ENCODE data around the gene CACNA1C. TPM values are rescaled to one million over a fixed set of nuclear protein-coding genes. Genes with fewer than 3 reads are reported as not detected.

The CACNA1C gene
- polyA plus RNA-seq, 1 of the 3 experiments (the other 2 are of a cell fraction) = 1.5 TPM

DNA sequence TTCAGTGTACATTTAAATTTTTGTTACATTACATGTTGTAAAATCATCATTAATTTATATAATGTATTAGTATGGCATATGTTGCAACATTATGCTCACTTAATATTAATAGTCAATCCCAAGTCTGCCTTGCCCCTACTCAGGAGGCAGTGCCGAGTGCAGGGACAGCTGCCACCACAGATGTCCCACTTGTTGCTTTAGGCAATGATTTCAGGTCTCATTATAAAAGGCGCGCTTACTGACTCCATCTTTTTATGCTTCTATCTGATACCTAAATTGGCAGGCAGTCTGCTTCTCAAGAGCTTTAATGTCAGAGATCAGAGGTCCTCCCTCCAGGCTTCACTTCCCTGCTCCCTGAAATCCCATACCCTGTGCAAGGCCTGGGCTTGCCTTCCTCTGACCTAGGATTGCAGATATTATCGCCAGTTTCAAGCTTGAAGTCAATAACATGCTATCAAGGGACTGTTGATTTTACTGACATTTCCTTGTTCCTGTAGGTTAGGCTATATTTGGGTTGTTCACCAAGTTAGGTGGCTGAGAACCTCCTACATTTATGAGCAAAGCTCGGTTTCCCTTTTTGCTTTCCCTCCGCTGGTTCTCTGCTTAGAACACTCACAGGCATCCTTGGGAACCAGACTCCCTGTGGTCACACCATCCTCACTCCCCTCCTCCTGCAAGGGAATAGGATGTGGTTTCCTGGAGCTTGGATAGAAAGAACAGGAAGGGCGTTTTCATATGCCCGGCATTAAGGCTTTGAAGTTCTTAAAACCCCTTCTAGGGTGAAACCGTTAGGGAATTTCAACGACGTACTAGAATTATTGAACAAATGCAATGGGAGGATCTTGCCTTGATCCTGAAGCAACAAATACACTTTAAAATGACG, 533.6 kb downstream of the CACNA1C start:
- peak overlapping the region in 1 of 2 experiments; percentile 73; a peak in 2 of 4 replicates for H3K27ac ChIP-seq (ENCODE audit: low read depth in 2 of 2, low read length in 1 of 2)
- POLR2A ChIA-PET = no interaction called here
- no peaks in the 10 kb centered on the region for H3F3A ChIP-seq (replicated peaks; ENCODE audit: insufficient read depth)
- H3K27me3 ChIP-seq (ENCODE audit: insufficient read depth) = no peaks in the 10 kb centered on the region
- H2AFZ ChIP-seq (ENCODE audit: low read depth) = no peak overlapping the region
- no peaks in the 10 kb centered on the region for H3K9me3 ChIP-seq
- TF ChIP-seq RCOR1 (IDR thresholded peaks at IDR 0.05; ENCODE audit: low read length) (no peak; the same call in 1 of the 2 replicates), TEAD4 (IDR thresholded peaks at IDR 0.05; ENCODE audit: borderline replicate concordance, insufficient read depth) (no peak), GATA2 (CRISPR knock-in tag; IDR thresholded peaks at IDR 0.05) (peak; percentile 54), EP300 (IDR thresholded peaks at IDR 0.05; ENCODE audit: borderline replicate concordance in 1 of 2, low read depth in 1 of 2, low read length in 1 of 2) (peak in 1 of 2 experiments; percentile 27; a peak in 1 of 4 replicates), FOXM1 (IDR thresholded peaks at IDR 0.05; ENCODE audit: low read depth) (no peak), ELF1 (IDR thresholded peaks at IDR 0.05) (no peak)
- no peaks in the 10 kb centered on the region for H4K20me1 ChIP-seq (ENCODE audit: insufficient read depth)
- H3K36me3 ChIP-seq (replicated peaks in 1 of 2; ENCODE audit: control insufficient read depth in 1 of 2, insufficient read depth in 2 of 2, low read length in 1 of 2) = no peaks in the 10 kb centered on the region
- H3K4me1 ChIP-seq (ENCODE audit: control insufficient read depth in 1 of 2, insufficient read depth in 2 of 2, low read depth in 1 of 2, low read length in 1 of 2) = peaks cover 0 to 24% of the 10 kb centered on the region in 2 experiments; a peak in 1 of 4 replicates
- no peaks in the 10 kb centered on the region for H3K9me2 ChIP-seq
- DNase-seq = peak; percentile 66
- H3K4me3 ChIP-seq (ENCODE audit: low read depth in 2 of 2, low read length in 1 of 2) = no peak overlapping the region
- H3K9ac ChIP-seq = no peak overlapping the region
- no peaks in the 10 kb centered on the region for H3K79me2 ChIP-seq (ENCODE audit: insufficient read depth)
- H3K4me2 ChIP-seq = no peak overlapping the region
- CTCF ChIA-PET = interaction anchor here (0.8 to 2.0 kb wide), 7 partner anchors 13 to 786 kb away, joined by 3 to 7 read pairs (median 4); no protein-coding TSS in a partner anchor
- WGBS (ENCODE audit: low lambda C conversion rate) = 71% methylated on average over 12 of the region's 12 CpGs

DNA sequence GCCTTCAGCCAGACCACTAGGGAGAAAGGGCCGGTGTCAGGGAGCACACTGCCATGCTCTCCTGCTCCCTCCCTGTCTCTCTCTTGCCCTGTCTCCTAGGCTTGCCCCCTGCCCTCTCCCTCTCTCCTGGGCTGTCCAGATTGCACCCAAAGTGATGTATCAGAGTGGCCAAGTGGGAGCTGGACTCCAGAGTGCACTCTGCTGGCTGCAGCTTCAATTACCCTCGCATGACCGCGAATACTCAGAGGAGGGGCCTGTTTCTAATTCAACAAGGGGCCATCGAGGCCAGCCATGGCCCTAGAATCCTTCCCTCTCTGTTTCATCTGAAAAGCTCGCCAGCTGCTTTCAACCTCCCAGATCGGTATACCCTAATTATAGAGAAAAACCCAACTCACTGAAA, 535.6 kb downstream of the CACNA1C start:
- no peak for TF ChIP-seq SMC3 (IDR thresholded peaks at IDR 0.05; ENCODE audit: low read depth, low read length)
- TF ChIP-seq, protein P1, sequence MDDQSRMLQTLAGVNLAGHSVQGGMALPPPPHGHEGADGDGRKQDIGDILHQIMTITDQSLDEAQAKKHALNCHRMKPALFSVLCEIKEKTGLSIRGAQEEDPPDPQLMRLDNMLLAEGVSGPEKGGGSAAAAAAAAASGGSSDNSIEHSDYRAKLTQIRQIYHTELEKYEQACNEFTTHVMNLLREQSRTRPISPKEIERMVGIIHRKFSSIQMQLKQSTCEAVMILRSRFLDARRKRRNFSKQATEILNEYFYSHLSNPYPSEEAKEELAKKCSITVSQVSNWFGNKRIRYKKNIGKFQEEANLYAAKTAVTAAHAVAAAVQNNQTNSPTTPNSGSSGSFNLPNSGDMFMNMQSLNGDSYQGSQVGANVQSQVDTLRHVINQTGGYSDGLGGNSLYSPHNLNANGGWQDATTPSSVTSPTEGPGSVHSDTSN (IDR thresholded peaks at IDR 0.05) = no peak
- TF ChIP-seq, protein P2, sequence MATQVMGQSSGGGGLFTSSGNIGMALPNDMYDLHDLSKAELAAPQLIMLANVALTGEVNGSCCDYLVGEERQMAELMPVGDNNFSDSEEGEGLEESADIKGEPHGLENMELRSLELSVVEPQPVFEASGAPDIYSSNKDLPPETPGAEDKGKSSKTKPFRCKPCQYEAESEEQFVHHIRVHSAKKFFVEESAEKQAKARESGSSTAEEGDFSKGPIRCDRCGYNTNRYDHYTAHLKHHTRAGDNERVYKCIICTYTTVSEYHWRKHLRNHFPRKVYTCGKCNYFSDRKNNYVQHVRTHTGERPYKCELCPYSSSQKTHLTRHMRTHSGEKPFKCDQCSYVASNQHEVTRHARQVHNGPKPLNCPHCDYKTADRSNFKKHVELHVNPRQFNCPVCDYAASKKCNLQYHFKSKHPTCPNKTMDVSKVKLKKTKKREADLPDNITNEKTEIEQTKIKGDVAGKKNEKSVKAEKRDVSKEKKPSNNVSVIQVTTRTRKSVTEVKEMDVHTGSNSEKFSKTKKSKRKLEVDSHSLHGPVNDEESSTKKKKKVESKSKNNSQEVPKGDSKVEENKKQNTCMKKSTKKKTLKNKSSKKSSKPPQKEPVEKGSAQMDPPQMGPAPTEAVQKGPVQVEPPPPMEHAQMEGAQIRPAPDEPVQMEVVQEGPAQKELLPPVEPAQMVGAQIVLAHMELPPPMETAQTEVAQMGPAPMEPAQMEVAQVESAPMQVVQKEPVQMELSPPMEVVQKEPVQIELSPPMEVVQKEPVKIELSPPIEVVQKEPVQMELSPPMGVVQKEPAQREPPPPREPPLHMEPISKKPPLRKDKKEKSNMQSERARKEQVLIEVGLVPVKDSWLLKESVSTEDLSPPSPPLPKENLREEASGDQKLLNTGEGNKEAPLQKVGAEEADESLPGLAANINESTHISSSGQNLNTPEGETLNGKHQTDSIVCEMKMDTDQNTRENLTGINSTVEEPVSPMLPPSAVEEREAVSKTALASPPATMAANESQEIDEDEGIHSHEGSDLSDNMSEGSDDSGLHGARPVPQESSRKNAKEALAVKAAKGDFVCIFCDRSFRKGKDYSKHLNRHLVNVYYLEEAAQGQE (IDR thresholded peaks at IDR 0.05; ENCODE audit: low read depth, low read length) = no peak
- no peak for TF ChIP-seq ELF1 (IDR thresholded peaks at IDR 0.05)
- Histone ChIP-seq H3K79me2 (ENCODE audit: insufficient read depth) (no peaks in the 10 kb centered on the region), H3F3A (replicated peaks; ENCODE audit: insufficient read depth) (no peaks in the 10 kb centered on the region), H3K9ac (no peak overlapping the region), H3K9me2 (no peaks in the 10 kb centered on the region), H3K9me3 (peaks cover 2% of the 10 kb centered on the region; the same call in 1 of the 2 replicates), H3K4me1 (ENCODE audit: control insufficient read depth in 1 of 2, insufficient read depth in 2 of 2, low read depth in 1 of 2, low read length in 1 of 2) (peaks cover 0 to 19% of the 10 kb centered on the region in 2 experiments; a peak in 1 of 4 replicates), H3K36me3 (replicated peaks in 1 of 2; ENCODE audit: control insufficient read depth in 1 of 2, insufficient read depth in 2 of 2, low read length in 1 of 2) (peaks cover 0 to 3% of the 10 kb centered on the region in 2 experiments), H3K27me3 (ENCODE audit: insufficient read depth) (no peaks in the 10 kb centered on the region), H3K27ac (ENCODE audit: low read depth in 2 of 2, low read length in 1 of 2) (no peak overlapping the region), H2AFZ (ENCODE audit: low read depth) (no peak overlapping the region), H4K20me1 (ENCODE audit: insufficient read depth) (no peaks in the 10 kb centered on the region), H3K4me3 (ENCODE audit: low read depth in 2 of 2, low read length in 1 of 2) (no peak overlapping the region), H3K4me2 (no peak overlapping the region)
- ChIA-PET POLR2A (no interaction called here), CTCF (interaction anchor here (0.7 kb wide), 1 partner anchor 18 kb away, joined by 3 read pairs; no protein-coding TSS in a partner anchor)
- WGBS (ENCODE audit: low lambda C conversion rate) = 64% methylated on average over 7 of the region's 7 CpGs
- no peak for DNase-seq
